CD4-positive, alpha-beta T cell treated with Interleukin-15 for 4 hours (primary cell): ENCODE data around the gene COG8.
A peak's percentile ranks its signal among the peaks of the same experiment; 100 is the strongest.
"Not testable (repeated sequence)": the region's sequence is repeated elsewhere in the genome, so short reads cannot be mapped to it uniquely, and the experiment has no call there.

Experiments used
- DNase-seq: peaks from one replicate; pipeline ENCODE4 v3.0.0-alpha.2; 2020; ENCODE audit warnings: low spot score

The COG8 gene

DNA sequence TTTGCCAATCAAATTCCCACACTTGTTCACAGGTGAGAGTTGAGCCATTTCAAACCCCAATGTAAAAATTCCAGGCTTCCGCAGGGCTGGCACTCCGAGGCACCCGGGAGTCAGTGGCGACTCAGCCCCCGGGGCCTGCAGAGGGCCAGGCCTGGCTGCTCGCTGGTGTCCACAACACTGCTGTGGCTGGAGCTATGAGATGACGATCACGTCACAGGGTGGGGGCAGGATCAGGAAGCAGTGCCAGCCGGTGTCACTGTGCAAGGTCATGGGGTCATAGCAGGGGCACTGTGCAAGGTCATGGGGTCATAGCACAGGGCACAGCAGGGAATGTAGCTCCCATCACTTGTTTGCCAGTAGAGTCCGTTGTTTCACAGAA lies 20.5 kb downstream of the COG8 start:
- no peak for DNase-seq

DNA sequence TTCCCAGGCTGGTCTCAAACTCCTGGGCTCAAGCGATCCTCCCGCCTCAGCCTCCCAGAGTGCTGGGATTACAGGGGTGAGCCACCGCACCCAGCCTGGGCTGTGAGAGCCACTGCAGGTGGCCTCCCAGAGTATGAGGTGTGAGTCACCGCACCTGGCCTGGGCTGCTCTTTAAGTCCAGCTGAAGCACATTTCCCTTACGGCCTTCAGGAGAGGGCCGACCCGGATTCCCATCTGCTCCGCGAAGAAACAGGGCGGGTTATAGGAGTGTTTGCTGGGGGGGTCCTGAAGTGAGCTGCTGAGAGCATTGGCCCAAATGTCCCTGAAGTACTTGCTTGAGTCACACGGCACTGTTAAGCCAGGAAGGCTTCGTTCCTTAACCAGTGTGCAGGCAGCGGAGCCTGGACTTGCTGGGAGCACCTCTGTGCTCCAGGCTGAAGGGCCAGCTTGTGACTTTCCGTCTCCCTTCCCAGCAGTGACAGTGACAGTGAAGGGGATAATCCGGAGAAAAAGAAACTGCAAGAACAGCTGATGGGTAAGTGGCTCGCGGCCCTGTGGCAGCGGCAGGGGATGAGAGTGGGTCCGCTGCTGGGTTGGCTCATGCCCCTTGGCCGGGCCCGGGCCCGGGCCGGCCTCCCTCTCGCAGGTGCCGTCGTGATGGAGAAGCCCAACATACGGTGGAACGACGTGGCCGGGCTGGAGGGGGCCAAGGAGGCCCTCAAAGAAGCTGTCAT lies 21.0 kb downstream of the COG8 start:
- no peak for DNase-seq

DNA sequence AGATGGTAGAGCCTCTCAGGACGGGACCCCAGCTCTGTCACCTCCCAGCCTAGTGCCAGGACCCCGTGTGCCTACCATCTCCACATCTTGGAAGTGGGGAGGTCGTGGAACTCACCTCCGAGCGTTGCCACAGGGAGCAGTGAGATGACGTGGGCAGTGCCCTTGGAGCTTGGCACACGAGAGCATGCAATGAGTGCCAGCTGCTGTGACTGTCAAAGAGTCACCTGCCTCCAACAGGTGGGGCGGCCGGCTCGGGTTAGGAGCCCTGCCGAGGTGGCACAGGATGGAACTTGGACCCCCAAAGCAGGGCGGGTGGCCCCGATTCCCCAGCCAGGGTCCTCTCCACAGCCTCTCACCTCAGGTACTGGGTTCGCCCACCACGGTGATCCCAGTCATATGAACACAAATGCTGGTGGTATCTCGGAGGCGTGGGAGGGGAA lies 22.7 kb downstream of the COG8 start:
- DNase-seq, result no peak

DNA sequence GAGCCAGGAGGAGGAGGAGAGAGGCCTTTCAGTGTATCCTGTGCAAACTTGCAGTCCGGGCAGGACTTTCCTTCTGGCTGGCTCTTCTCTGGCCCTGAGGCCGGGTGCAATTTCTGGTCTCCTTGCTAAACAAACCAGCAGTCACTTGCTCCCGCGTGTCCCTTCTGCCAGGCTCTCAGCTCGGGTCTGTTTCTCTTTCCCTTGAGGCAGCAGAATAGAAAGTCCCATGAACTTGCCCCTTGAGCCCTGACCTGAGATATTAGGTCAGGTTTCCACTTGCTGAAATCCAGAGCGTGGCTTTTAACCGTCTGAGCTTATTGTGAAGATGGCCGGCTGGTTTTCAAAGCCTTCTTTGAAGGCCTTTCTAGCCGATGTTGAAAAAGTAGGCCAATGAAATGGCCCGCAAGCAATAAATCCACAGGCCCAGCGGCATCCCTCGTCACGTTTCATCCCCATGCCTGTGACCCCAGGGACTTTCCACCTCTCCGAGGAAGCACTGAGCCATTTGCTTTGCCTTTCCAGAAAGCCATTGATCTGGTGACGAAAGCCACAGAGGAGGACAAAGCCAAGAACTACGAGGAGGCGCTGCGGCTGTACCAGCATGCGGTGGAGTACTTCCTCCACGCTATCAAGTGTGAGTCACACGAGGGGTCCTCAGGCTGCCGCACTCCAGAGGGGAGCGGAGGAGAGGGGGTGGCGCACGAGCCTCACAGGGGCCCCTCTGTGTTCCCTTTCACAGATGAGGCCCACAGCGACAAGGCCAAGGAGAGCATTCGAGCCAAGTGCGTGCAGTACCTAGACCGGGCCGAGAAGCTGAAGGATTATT lies 23.7 kb downstream of the COG8 start:
- no peak for DNase-seq

DNA sequence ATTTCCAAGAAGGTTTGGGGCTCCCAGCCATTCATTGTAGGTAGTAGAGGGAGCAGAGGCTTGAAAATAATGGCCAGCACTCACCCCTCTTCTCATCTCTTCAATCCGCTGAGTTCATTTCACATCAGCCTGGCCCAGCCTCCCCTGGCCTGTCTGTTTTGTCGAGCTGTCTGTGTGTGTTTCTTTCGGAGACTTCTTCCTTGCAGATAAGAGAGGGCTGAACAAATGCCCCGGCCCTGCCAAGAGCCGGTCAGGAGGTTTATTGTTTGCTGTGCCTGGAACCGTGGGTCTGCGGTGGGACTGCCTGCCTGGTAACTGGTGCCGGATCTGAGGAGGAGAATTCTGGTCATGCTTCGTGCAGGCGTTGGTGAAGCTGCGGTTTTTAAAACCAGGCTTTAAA lies 24.8 kb downstream of the COG8 start:
- no peak for DNase-seq

DNA sequence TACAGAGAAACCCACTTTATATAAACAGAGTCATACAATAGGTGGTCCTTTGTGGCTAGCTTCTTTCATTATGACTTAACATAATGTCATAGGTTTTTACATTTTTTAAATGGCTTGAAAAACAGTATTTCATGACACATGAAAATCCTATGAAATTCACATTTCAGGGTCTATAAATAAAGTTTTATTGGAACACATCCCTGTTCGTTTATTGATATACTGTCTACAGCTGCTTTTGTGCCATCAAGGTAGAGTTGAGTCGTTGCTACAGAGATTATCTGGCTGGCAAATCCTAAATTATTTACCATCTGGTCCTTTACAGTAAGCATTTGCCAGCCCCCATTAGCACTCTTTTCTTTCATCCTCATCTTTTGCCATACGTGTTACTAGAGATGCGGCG lies 25.9 kb downstream of the COG8 start:
- no peak for DNase-seq

DNA sequence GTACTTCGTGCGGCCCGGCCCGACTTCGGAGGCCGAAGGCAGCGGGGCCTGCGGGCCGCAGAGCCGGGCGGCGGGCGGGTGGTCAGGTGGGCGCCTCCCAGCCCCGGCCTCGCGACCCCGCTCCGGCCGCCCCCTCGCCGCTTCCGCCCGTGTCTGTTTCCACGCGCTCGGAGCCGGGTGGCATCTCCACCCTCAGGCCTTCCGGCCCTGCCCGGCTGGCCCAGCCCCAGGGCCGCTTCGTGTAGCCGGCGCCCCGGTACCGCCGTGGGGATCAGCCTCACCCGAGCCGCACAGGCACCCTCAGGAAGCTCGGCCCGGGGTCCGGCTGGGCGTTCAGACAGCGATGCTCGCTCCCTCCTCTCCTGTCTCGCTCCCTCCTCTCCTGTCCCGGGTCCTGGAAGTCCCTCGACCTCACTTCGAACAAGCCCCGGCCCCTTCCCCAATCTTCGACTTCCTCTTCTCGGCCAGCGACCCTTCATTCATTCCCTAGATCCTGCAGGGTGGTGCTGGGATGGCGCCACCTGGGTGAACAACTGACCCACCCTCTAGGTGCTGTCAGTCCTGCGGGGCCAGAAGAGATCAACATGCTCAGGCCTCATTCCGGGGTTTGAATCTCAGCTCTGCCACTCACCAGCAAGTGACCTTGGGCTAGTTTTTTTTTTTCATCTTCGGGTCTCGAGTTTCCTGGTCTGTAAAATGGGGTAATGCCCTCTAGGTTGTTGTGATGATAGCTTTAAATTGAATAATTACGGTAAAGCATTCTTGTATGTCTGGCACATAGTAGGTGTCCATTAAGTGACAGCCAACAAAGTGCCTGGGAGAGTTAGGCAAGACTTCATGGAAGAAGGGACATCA lies 27.6 kb downstream of the COG8 start:
- peak; percentile 17 for DNase-seq

DNA sequence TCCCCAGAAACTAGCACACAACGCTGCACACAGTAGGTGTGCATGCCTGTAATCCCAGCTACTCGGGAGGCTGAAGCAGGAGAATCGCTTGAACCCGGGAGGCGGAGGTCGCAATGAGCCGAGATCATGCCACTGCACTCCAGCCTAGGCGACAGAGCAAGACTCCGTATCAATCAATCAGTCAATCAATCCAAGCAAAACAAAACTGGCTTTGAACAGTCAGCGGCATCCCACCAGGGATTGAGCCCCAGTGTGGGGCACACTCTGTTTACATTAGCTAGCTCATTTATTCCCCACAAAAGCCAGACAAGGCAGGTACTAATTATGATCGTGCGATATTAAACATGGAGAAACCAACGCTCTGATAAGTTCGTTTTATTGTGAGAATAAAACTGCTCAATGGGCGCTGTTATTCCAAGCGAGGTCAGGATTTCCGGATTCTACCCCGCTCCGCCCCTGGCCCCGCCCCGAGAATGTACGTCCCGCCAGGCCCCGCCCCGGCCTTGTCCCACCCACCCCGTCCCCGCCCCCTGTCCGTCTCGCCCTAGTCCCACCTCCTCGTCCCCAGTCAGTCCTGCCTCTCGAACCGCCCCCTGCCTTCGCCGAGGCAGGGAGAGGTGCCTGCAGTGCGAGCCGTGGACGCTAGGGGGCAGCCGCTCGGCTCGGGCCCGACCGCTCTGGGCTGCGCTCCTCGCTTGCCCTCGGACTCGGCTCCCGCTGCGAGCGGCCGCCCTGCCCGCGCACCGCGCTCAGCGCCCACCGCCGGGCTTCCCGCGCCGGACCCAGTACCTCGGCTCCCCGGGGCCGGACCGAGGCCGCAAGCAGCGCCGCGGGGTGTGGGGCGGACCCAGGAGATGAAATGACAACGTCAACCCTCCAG lies 28.5 kb downstream of the COG8 start, which contains the start of gene VPS4A:
Gene VPS4A, plus strand, starts transcription at position 698 of the 880 bp plus-strand sequence. Its CDS starts 162 bp downstream, at position 860.
- DNase-seq, result peak; percentile 98

DNA sequence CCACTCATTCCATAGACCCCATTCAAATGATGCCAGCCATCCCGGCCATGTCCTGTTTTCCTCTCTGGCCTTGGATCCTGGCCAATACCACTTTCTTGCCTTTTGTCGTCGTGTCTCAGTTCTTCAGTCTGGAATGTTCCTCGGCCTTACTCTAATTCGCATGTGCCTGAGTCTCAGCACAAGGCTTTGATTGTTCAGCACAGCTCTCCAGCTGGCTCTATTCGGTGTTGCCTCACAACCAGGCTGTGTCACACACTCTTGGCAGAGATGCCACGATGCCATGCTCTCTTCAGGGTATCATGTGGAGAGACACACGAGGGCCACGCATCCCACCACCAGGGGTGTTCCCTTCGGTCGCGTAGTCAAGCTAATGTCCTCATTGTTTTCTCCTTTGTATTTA lies 30.0 kb downstream of the COG8 start:
- no peak for DNase-seq

DNA sequence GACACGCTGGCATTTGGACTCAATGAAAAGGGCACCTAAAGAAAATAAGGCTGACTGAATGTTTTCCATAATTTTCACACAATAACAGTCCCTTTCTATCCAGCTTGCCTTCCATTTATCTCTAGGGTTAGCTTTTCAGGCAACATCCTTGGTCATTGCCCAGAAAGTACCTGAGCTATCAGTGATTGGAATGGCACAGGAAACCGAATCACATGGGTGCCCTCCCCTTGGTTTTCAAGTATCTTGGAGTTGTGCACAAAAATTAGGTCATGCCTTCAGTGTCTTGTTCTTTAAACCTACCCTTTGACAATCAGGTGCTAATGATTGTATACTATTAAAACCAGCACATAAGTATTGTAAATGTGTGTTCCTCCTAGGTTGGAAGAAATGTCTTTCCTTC lies 31.5 kb downstream of the COG8 start:
- no peak for DNase-seq

DNA sequence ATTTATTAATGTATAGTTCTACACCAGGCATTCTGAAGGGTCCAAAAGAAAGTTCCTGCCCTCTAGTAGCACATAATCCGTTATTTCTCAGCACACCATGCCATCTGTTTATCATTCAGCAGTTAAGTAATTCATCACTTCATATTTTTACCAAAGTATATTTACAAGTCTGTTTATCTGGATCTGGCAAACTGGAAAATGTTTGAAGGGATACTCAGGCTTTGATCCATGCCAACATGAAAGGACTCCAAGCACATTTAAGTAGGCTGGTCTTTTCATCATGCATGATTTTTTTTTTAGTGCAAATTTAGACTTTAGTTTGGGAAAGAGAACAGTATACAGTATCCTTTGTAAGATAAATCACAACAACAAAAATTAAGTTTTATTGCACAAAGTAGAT lies 32.3 kb downstream of the COG8 start:
- DNase-seq, result no peak

DNA sequence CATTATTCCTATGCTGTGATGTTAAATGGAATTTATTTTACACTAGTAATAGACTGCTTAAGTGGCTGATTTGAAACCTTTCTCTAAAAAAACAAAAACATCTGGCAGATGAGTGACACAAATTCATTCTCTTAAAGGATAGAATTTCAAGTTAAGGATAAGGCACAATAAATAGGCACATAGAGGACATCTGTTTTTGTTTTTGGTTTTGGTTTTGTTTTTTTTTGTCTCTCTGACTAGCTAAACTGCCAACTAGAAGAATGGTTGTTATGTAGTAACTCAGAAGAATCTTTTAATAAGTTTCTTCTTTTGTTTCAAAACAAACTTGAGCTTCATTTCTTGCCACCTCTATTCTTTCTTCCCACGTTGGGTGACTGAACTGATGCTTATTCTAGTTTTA lies 33.3 kb downstream of the COG8 start:
- DNase-seq, result no peak

DNA sequence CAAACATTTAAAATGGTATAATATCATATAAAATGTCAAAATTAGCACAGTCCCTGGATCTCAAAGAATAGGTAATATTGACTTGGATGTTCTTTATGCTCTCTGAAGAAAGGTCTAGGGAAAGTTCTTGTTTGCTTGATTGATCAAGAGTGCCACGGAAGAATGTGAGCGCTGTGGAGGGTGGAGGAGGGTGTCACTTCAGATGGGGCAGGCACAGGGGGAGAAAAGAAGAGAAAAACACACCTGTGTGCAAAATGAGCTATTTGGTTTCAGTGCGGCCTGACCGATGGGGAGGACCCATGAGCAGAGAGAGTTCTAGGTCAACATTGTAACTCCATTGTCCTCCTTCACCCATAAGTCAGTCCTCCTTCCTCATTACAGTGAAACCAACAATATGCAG lies 37.1 kb downstream of the COG8 start:
- no peak for DNase-seq

DNA sequence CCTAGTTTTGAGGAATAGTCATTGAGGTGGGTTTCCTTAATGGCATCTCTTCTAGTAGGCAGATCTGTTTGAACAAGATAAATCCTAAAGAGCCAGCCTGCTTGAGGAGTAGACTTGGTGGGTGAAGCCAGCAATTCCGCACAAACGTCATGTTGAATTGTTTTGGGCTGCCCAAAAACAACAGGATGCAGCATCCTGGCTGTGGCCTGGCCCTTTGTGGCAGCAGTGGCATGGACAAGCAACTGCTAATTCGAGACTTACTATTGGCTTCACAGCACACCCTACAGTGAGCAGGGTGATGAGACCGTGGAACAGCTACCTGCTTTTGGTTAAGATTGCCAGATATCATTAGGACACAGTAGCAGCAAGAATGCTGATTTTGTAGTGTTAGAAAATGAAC lies 37.5 kb downstream of the COG8 start:
- no peak for DNase-seq

DNA sequence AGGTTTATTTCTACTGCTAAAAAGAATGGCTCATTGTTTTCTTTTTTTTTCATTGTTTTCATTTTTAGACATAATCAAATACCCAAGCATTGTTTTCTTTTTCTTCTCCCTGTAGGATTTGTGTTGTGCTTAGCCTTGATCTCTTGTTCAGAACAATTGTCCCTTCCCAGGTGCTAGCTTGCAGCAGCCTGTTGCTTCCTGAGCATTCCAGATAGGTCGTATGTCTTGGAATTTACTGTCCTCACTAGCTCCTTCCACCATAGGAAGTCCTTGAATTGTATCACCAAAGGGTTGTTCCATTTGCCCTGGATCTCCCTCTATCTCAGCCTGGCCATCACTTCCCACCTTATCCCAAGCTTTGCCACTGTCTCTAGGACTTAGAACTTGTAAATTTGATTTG lies 38.2 kb downstream of the COG8 start:
- DNase-seq, result no peak

DNA sequence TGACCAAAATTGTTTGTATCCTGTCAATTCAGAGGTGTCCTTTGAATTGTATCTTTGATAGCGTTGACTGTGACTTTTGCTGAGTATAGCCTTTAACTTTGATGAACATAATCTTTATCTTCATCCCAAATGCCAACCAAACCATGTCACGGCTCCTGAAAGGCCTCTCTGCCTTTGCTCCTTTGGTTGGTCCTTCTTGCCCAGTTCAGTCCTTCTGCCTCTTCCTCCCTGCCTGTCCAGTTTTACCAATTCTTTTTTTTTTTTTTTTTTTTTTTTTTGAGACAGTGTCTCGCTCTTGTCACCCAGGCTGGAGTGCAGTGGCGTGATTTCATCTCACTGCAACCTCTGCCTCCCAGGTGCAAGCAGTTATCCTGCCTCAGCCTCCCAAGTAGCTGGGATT lies 41.1 kb downstream of the COG8 start:
- DNase-seq, result no peak

DNA sequence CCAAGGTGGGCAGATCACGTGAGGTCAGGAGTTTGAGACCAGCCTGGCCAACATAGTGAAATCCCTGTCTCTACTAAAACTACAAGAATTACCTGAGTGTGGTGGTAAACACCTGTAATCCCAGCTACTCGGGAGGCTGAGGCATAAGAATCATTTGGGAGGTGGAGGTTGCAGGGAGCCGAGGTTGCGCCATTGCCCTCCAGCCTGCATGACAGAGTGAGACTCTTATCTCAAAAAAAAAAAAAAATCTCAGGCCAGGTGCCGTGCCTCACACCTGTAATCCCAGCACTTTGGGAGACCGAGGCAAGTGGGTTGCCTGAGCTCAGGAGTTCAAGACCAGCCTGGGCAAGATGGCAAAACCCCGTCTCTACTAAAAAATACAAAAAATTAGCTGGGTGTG lies 42.6 kb downstream of the COG8 start:
- DNase-seq, result not testable (repeated sequence)

DNA sequence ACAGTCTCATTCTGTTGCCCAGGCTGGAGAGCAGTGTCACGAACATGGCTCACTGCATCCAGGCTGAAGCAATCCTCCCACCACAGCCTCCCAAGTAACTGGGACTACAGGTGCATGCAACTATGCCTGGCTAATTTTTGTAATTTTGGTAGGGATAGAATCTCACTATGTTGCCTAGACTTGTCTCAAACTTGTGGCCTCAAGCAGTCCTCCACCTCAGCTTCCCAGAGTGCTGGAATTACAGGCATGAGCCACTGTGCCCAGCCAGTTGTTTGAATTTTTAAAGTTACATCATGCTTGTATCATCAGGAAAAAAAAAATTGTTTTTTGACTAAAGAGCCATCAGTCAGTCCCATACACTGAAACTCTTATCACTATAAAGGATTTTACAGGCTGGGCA lies 45.3 kb downstream of the COG8 start:
- DNase-seq, result no peak

DNA sequence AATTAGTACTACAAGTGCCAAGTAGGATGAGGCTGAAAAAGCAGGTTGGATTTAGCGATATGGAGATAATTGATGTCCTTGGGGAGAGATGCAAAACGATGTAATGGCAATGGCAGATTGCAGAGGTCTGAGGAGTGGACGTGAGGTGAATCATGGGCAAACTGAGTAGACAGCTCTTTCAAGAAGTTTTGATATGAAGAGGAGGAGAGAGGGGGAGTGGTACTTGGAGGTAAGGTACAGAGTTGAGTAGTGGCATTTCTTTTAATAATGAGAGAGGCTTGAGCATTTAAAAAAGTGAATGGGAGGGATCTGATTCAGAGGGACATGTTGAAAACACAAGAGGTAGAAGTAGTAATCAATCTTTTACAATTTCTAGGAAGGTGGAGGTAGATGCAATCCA lies 46.0 kb downstream of the COG8 start:
- DNase-seq, result no peak

DNA sequence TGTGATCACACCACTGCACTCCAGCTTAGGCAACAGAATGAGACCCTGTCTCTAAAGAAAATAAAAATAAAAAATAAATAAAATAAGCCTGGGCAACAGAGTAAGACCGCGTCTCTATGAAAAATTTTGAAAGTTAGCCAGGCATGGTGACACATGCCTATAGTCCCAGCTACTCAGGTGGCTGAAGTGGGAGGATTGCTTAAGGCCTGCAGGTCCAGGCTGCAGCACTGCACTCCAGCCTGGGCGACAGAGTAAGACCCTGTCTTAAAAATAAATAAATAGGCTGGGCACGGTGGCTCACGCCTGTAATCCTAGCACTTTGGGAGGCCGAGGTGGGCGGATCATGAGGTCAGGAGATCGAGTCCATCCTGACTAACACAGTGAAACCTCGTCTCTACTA lies 47.7 kb downstream of the COG8 start:
- DNase-seq, result not testable (repeated sequence)

DNA sequence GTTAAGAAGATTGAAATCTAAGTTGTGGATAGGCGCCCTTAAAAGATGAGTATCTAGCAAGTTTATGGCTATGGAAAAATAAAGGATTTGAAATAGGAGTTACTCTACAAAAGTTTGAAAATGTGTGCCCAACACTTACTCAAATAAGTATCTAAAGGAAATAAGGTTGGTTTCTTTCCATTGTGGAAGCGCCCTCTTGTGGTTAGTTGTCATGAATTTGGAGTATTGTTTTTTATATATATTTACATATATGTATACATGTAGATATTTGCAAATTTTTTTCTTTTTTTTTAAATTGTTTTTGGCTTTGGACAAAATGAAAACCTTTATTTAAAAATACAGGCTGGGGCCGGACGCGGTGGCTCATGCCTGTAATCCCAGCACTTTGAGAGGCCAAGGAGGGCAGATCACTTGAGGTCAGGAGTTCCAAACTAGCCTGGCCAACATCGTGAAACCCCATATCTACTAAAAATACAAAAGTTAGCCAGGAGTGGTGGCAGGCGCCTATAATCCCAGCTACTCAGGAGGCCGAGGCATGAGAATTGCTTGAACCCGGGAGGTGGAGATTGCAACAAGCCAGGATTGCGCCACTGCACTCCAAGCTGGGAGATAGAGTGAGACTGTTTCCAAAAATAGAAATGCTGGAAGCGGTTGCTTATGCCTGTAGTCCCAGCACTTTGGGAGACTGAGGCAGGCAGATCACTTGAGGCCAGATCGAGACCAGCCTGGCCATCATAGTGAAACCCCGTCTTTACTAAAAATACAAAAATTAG lies 52.2 kb downstream of the COG8 start:
- DNase-seq, result peak; percentile 71
